GM23338 (cell line): ENCODE data around the gene PIGN. TPM values are rescaled to one million over a fixed set of nuclear protein-coding genes. Genes with fewer than 3 reads are reported as not detected.

ENCODE experiments used
- ATAC-seq: fragments of 200-7000 bp; cut with Tn5 transposase; 3 replicates; pipeline ENCODE4 v1.9.1; 2020
- DNase-seq: peaks from one replicate; pipeline ENCODE4 v3.0.0-alpha.2; 2015; ENCODE audit warnings: low spot score
- H2AFZ ChIP-seq: fragments of 200-600 bp; sonication (generic); 2 replicates; pipeline ENCODE4 v1.8.0; 2016; ENCODE audit warnings: antibody characterized with exemption, mild to moderate bottlenecking, moderate library complexity
- H3F3A ChIP-seq: fragments of 200-600 bp; sonication (generic); replicated peaks from 2 replicates; pipeline ENCODE4 v1.8.0; 2017; ENCODE audit warnings: antibody characterized with exemption, mixed run types, low read depth
- H3K27ac ChIP-seq: fragments of 200-600 bp; sonication (generic); 2 replicates; pipeline ENCODE4 v1.6.1; 2016; ENCODE audit warnings: low read depth
- H3K27me3 ChIP-seq: fragments of 200-600 bp; sonication (generic); 2 replicates; pipeline ENCODE4 v1.8.0; 2016; ENCODE audit warnings: mild to moderate bottlenecking, mixed run types, moderate library complexity; ENCODE audit not compliant: insufficient read depth
- H3K36me3 ChIP-seq: fragments of 200-600 bp; sonication (generic); 2 replicates; pipeline ENCODE4 v1.8.0; 2016; ENCODE audit warnings: mild to moderate bottlenecking; ENCODE audit not compliant: insufficient read depth
- H3K4me1 ChIP-seq: fragments of 200-600 bp; sonication (generic); 2 replicates; pipeline ENCODE4 v1.8.0; 2016; ENCODE audit warnings: mild to moderate bottlenecking, moderate library complexity; ENCODE audit not compliant: insufficient read depth
- H3K4me2 ChIP-seq: fragments of 200-600 bp; sonication (generic); 2 replicates; pipeline ENCODE4 v1.7.1; 2017; ENCODE audit warnings: mixed run types
- H3K4me3 ChIP-seq: fragments of 200-600 bp; sonication (generic); 2 replicates; pipeline ENCODE4 v1.6.1; 2016; ENCODE audit warnings: mixed run types
- H3K79me2 ChIP-seq: fragments of 200-600 bp; sonication (generic); replicated peaks from 2 replicates; pipeline ENCODE4 v1.8.0; 2017; ENCODE audit warnings: mild to moderate bottlenecking; ENCODE audit not compliant: insufficient read depth
- H3K9me2 ChIP-seq: fragments of 200-600 bp; sonication (generic); 2 replicates; pipeline ENCODE4 v1.8.0; 2017; ENCODE audit not compliant: insufficient read depth
- H4K20me1 ChIP-seq: fragments of 200-600 bp; sonication (generic); replicated peaks from 2 replicates; pipeline ENCODE4 v1.8.0; 2017; ENCODE audit warnings: mild to moderate bottlenecking; ENCODE audit not compliant: insufficient read depth
- H3K27ac Mint-ChIP-seq: 2 replicates; pipeline ENCODE4 v1.8.0; 2020; ENCODE audit warnings: inconsistent platforms, mild to moderate bottlenecking, moderate library complexity, mixed read lengths
- H3K27me3 Mint-ChIP-seq: 3 replicates; pipeline ENCODE4 v1.8.0; 2022; ENCODE audit warnings: low read depth, mild to moderate bottlenecking, moderate library complexity, mixed read lengths, inconsistent platforms; ENCODE audit not compliant: insufficient read depth, poor library complexity
- H3K36me3 Mint-ChIP-seq: 3 replicates; pipeline ENCODE4 v1.8.0; 2021; ENCODE audit warnings: low read depth, mild to moderate bottlenecking, inconsistent platforms, moderate library complexity, mixed read lengths
- H3K4me1 Mint-ChIP-seq: 3 replicates; pipeline ENCODE4 v1.8.0; 2020; ENCODE audit warnings: mild to moderate bottlenecking, inconsistent platforms, mixed read lengths
- H3K4me3 Mint-ChIP-seq: 3 replicates; pipeline ENCODE4 v1.8.0; 2021; ENCODE audit warnings: moderate library complexity, mild to moderate bottlenecking, inconsistent platforms, mixed read lengths
- H3K9me3 Mint-ChIP-seq: 3 replicates; pipeline ENCODE4 v1.8.0; 2020; ENCODE audit warnings: moderate library complexity, mild to moderate bottlenecking, inconsistent platforms, mixed read lengths
- CREB1 ChIP-seq: fragments of 250-450 bp; sonication (Bioruptor Pico); IDR thresholded peaks from 2 replicates; pipeline ENCODE4 v1.5.0; 2020; ENCODE audit warnings: low read depth, mild to moderate bottlenecking, moderate library complexity
- CTCF ChIP-seq, 2 experiments: fragments of 200-600 bp in 1 of 2; sonication (generic) in 1 of 2; conservative IDR thresholded peaks; 2 replicates each; pipeline versions ENCODE4 v1.5.1 to v1.6.1; 2016 to 2017; ENCODE audit warnings: antibody characterized with exemption in 2 of 2, low read depth in 2 of 2, mild to moderate bottlenecking in 2 of 2, moderate library complexity in 1 of 2
- ETS1 ChIP-seq: IDR thresholded peaks from 2 replicates; pipeline ENCODE4 v1.6.1; 2016; ENCODE audit warnings: antibody characterized with exemption
- EZH2 ChIP-seq: fragments of 200-600 bp; sonication (generic); IDR thresholded peaks from one replicate; pipeline ENCODE4 v1.8.0; 2017; ENCODE audit warnings: antibody characterized with exemption, mild to moderate bottlenecking, low read depth; ENCODE audit not compliant: unreplicated experiment
- EZH2phosphoT487 ChIP-seq: fragments of 200-600 bp; sonication (generic); IDR thresholded peaks from one replicate; pipeline ENCODE4 v1.8.1; 2018; ENCODE audit warnings: antibody characterized with exemption; ENCODE audit not compliant: unreplicated experiment
- JUNB ChIP-seq: IDR thresholded peaks from one replicate; pipeline ENCODE4 v1.6.1; 2016; ENCODE audit warnings: antibody characterized with exemption; ENCODE audit not compliant: unreplicated experiment
- NANOG ChIP-seq: IDR thresholded peaks from 2 replicates; pipeline ENCODE4 v1.6.1; 2016; ENCODE audit warnings: antibody characterized with exemption, borderline replicate concordance
- POLR2AphosphoS5 ChIP-seq: IDR thresholded peaks from 2 replicates; pipeline ENCODE4 v1.6.1; 2016; ENCODE audit warnings: antibody characterized with exemption, low read depth
- REST ChIP-seq: IDR thresholded peaks from one replicate; pipeline ENCODE4 v1.6.1; 2018; ENCODE audit warnings: antibody characterized with exemption; ENCODE audit not compliant: unreplicated experiment
- STAT1 ChIP-seq: IDR thresholded peaks from one replicate; pipeline ENCODE4 v1.6.1; 2016; ENCODE audit warnings: antibody characterized with exemption; ENCODE audit not compliant: unreplicated experiment
- ZNF114 ChIP-seq: fragments of 250-450 bp; sonication (Bioruptor Pico); IDR thresholded peaks from 2 replicates; pipeline ENCODE4 v1.5.0; 2020; ENCODE audit warnings: mild to moderate bottlenecking, moderate library complexity
- ZNF331 ChIP-seq: fragments of 250-450 bp; sonication (Bioruptor Pico); IDR thresholded peaks from 2 replicates; pipeline ENCODE4 v1.5.0; 2020; ENCODE audit warnings: low read depth, mild to moderate bottlenecking, moderate library complexity
- ZNF462 ChIP-seq: fragments of 250-450 bp; sonication (Bioruptor Pico); IDR thresholded peaks from 2 replicates; pipeline ENCODE4 v1.5.0; 2020; ENCODE audit warnings: mild to moderate bottlenecking, moderate library complexity
- polyA plus RNA-seq: library from polyadenylated mRNA; unstranded; fragments of >200 nt; fragmentation: Nextera tagmentation; extraction: Ambion mirVana; gene quantifications from 2 replicates; pipeline ENCODE4 v1.2.1, GENCODE V29; 2016
- total RNA-seq: library from RNA; depleted of rRNA; stranded (reverse); fragments of >200 nt; shearing (Covaris generic); gene quantifications from 2 replicates; pipeline ENCODE4 v1.2.3, GENCODE V29; 2014

Gene PIGN
- total and polyA plus RNA-seq, 2 experiments from 2014 or later = 9.4 to 33.0 TPM

- no peak overlapping the region for H3K4me2 ChIP-seq
- no peaks in the 10 kb centered on the region for H4K20me1 ChIP-seq
- no peak for ATAC-seq
- DNase-seq = no peak
- Mint-ChIP-seq H3K9me3 (no peaks in the 10 kb centered on the region), H3K27me3 (no peaks in the 10 kb centered on the region), H3K27ac (no peak overlapping the region), H3K4me3 (no peak overlapping the region), H3K36me3 (peaks cover 25% of the 10 kb centered on the region; the same call in 2 of the 3 replicates), H3K4me1 (peaks cover 6% of the 10 kb centered on the region; the same call in 2 of the 3 replicates)
- no peaks in the 10 kb centered on the region for H3K79me2 ChIP-seq
- H3K9me2 ChIP-seq = no peaks in the 10 kb centered on the region
- no peak overlapping the region for H2AFZ ChIP-seq
- no peak overlapping the region for H3K27ac ChIP-seq
- H3K4me3 ChIP-seq = no peak overlapping the region
- no peaks in the 10 kb centered on the region for H3K27me3 ChIP-seq
- TF ChIP-seq ZNF331 (CRISPR knock-in tag) (no peak), REST (no peak), EZH2phosphoT487 (no peak), POLR2AphosphoS5 (no peak), STAT1 (no peak), NANOG (no peak), ZNF114 (CRISPR knock-in tag) (no peak), EZH2 (no peak), ZNF462 (CRISPR knock-in tag) (no peak), ETS1 (no peak), CTCF (conservative IDR thresholded peaks at IDR 0.05; ENCODE audit: low read depth in 2 of 2) (no peak), CREB1 (CRISPR knock-in tag) (no peak), JUNB (no peak)
- H3K4me1 ChIP-seq = no peaks in the 10 kb centered on the region
- H3K36me3 ChIP-seq = no peaks in the 10 kb centered on the region
- no peaks in the 10 kb centered on the region for H3F3A ChIP-seq
Observed at GRCh38 chr18:62098960-62099359, 87.9 kb downstream of the PIGN start.
